Right ventricle myocardium superior (tissue), 1 donor: ENCODE data around the gene RNF41. TPM values are rescaled to one million over a fixed set of nuclear protein-coding genes. Genes with fewer than 3 reads are reported as not detected.
"Not testable (repeated sequence)": the region's sequence is repeated elsewhere in the genome, so short reads cannot be mapped to it uniquely, and the experiment has no call there.

Experiments used
- ATAC-seq: fragments of 200-7000 bp; cut with Tn5 transposase; one replicate; pipeline ENCODE4 v1.9.1; 2020; ENCODE audit warnings: mild to moderate bottlenecking; ENCODE audit not compliant: poor library complexity
- DNase-seq: peaks from one replicate; pipeline ENCODE4 v3.0.0-alpha.2; 2020
- intact Hi-C: fragments of 100-400 bp; cut with DNase I; formaldehyde crosslinking; loops from one replicate; pipeline ENCODE4 v1.11.2; 2022
- long read RNA-seq: library from polyadenylated mRNA; unstranded; transcript quantifications from one replicate; pipeline ENCODE4 v2.0.0, GENCODE V29; 2021
- total RNA-seq: library from RNA; stranded (reverse); fragmentation: NEBNext Ultra II Directional; extraction: Animal tissue kit (Norgen Biotek cat#: 25700); gene quantifications from one replicate; pipeline ENCODE4 v1.2.1, GENCODE V29; 2021
- donor health status: DM: no; HTN: yes; CAD: no; lungs with severe emphysema.

The RNF41 gene
- total RNA-seq, result 48.1 TPM
- long read RNA-seq, full-length matches to known transcripts, result 43 of 61 reads
- long read RNA-seq, partial matches to known transcripts, result 3 of 61 reads
- long read RNA-seq, other reads (novel, unspliced or antisense), result 15 of 61 reads

- intact Hi-C loops, result loop anchor here (2.0 kb wide), 2 partner anchors 31 to 103 kb away; partner anchors contain the start of gene ZC3H10
- peak; percentile 93 for ATAC-seq
- peak; percentile 99 for DNase-seq
These were observed at the start of gene RNF41 for GRCh38 chr12:56221757-56222530. TSS of gene RNF41 (minus strand) at chr12:56221922. CDS start at chr12:56214047, 7,875 bp downstream.

- intact Hi-C loops, result no loop called here
- ATAC-seq, result peak; percentile 55
- DNase-seq, result no peak
These were observed 49.3 kb upstream of the RNF41 start for GRCh38 chr12:56271031-56271430.

GRCh38 chr12:56267443-56268071, 45.8 kb upstream of the RNF41 start:
- intact Hi-C loops, result no loop called here
- no peak for DNase-seq
- peak; percentile 54 for ATAC-seq

- ATAC-seq (peak; percentile 93), DNase-seq (peak; percentile 94)
- intact Hi-C loops, result no loop called here
These were observed 45.1 kb upstream of the RNF41 start, which contains the start of gene COQ10A for GRCh38 chr12:56266693-56267442. TSS of gene COQ10A (plus strand) at chr12:56266942. CDS start at chr12:56267119, 177 bp downstream.

- DNase-seq, intact Hi-C loops, ATAC-seq: not testable (repeated sequence)
These were observed 44.5 kb upstream of the RNF41 start for GRCh38 chr12:56266068-56266692.

GRCh38 chr12:56262955-56263354, 41.2 kb upstream of the RNF41 start:
- ATAC-seq, intact Hi-C loops, DNase-seq: not testable (repeated sequence)

GRCh38 chr12:56261503-56262232, 39.9 kb upstream of the RNF41 start:
- ATAC-seq (no peak), DNase-seq (no peak)
- intact Hi-C loops, result no loop called here

GRCh38 chr12:56260921-56261320, 39.2 kb upstream of the RNF41 start:
- intact Hi-C loops, result no loop called here
- no peak for ATAC-seq
- DNase-seq, result no peak

- intact Hi-C loops, result no loop called here
- DNase-seq, result no peak
- no peak for ATAC-seq
These were observed 38.7 kb upstream of the RNF41 start for GRCh38 chr12:56260380-56260779.

- DNase-seq (no peak), ATAC-seq (no peak)
- intact Hi-C loops, result no loop called here
These were observed 37.1 kb upstream of the RNF41 start for GRCh38 chr12:56258820-56259183.

GRCh38 chr12:56258068-56258819, 36.5 kb upstream of the RNF41 start, which contains the start of gene ANKRD52:
TSS of gene ANKRD52 (minus strand) at chr12:56258384. CDS start at chr12:56258269, 115 bp downstream.
- DNase-seq (peak; percentile 86), ATAC-seq (peak; percentile 99)
- intact Hi-C loops, result no loop called here

GRCh38 chr12:56257491-56258067, 35.9 kb upstream of the RNF41 start:
- ATAC-seq (peak; percentile 23), DNase-seq (no peak)
- intact Hi-C loops, result no loop called here

GRCh38 chr12:56257071-56257470, 35.3 kb upstream of the RNF41 start:
- ATAC-seq, result no peak
- intact Hi-C loops, result no loop called here
- no peak for DNase-seq

- DNase-seq, result no peak
- intact Hi-C loops, result no loop called here
- ATAC-seq, result no peak
These were observed 34.7 kb upstream of the RNF41 start for GRCh38 chr12:56256326-56256960.

- no peak for ATAC-seq
- peak; percentile 13 for DNase-seq
- intact Hi-C loops, result no loop called here
These were observed 33.9 kb upstream of the RNF41 start for GRCh38 chr12:56255671-56256070.

- ATAC-seq (no peak), DNase-seq (peak; percentile 27)
- intact Hi-C loops, result no loop called here
These were observed 31.4 kb upstream of the RNF41 start for GRCh38 chr12:56253091-56253490.
